ENCODE data around the gene FAM98C. TPM values are rescaled to one million over a fixed set of nuclear protein-coding genes. Genes with fewer than 3 reads are reported as not detected.

FAM98C gene
- polyA plus RNA-seq, 1 donor (not counting 4 experiments of a cell fraction or from before 2014, with no cell fraction given), result 5.8 TPM

- dilution Hi-C loops (cut with MboI; ENCODE audit: extremely low pct_ligation_motif_present, low sequenced_read_pairs), result no loop called here
- no peak for FAIRE-seq
Observed at GRCh38 chr19:38377052-38377451, 25.8 kb upstream of the FAM98C start.

DNA sequence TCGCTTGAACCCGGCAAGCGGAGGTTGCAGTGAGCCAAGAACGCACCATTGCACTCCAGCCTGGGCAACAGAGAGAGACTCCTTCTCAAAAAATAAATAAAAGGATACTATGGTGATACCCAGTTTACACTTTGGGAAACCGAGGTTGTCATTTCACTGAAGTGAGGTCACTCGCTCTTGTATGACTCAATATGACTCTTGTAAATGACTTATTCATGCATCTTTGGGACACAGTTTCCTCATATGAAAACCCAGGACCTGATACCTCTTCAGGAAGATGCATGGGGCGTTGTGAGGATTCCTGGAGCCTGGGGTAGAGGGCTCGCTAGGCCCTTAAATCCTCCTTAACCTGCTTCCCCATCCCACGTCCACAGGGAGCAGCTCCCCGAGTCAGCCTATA is 24.0 kb upstream of the FAM98C start:
- H3K9ac ChIP-seq (ENCODE audit: control insufficient read depth, extremely low read depth, insufficient read depth, low read length), result no peak overlapping the region
- peaks cover 23% of the 10 kb centered on the region for H3K4me1 ChIP-seq (ENCODE audit: control insufficient read depth, extremely low read depth, insufficient read depth, low read length)
- no peak for FAIRE-seq
- TF ChIP-seq, protein P1, sequence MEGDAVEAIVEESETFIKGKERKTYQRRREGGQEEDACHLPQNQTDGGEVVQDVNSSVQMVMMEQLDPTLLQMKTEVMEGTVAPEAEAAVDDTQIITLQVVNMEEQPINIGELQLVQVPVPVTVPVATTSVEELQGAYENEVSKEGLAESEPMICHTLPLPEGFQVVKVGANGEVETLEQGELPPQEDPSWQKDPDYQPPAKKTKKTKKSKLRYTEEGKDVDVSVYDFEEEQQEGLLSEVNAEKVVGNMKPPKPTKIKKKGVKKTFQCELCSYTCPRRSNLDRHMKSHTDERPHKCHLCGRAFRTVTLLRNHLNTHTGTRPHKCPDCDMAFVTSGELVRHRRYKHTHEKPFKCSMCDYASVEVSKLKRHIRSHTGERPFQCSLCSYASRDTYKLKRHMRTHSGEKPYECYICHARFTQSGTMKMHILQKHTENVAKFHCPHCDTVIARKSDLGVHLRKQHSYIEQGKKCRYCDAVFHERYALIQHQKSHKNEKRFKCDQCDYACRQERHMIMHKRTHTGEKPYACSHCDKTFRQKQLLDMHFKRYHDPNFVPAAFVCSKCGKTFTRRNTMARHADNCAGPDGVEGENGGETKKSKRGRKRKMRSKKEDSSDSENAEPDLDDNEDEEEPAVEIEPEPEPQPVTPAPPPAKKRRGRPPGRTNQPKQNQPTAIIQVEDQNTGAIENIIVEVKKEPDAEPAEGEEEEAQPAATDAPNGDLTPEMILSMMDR (optimal IDR thresholded peaks at IDR 0.05 in 1 of 3, IDR thresholded peaks at IDR 0.05 in 1 of 3, conservative IDR thresholded peaks at IDR 0.05 in 1 of 3; ENCODE audit: extremely low read depth in 1 of 3, insufficient read depth in 2 of 3, low read length in 3 of 3), result no peak
- TF ChIP-seq EZH2 (IDR thresholded peaks at IDR 0.05; ENCODE audit: low read length), result no peak
- no peaks in the 10 kb centered on the region for H3K9me3 ChIP-seq (ENCODE audit: control insufficient read depth, low read depth, low read length)
- DNase-seq (ENCODE audit: low read depth, low spot score), result no peak
- H3K9me1 ChIP-seq (ENCODE audit: control insufficient read depth, extremely low read depth, insufficient read depth, low read length), result peaks cover 12% of the 10 kb centered on the region
- peaks cover 29 to 46% of the 10 kb centered on the region in 2 experiments for H3K36me3 ChIP-seq (ENCODE audit: control insufficient read depth in 2 of 2, extremely low read depth in 1 of 2, insufficient read depth in 2 of 2, low read length in 2 of 2)
- dilution Hi-C loops (cut with MboI; ENCODE audit: extremely low pct_ligation_motif_present, low sequenced_read_pairs), result no loop called here
- H3K79me2 ChIP-seq (ENCODE audit: control insufficient read depth, insufficient read depth, low read length), result peaks cover 41% of the 10 kb centered on the region
- no peak overlapping the region for H3K4me2 ChIP-seq (ENCODE audit: control insufficient read depth, extremely low read depth, insufficient read depth, low read depth, low read length)
- peaks cover 7% of the 10 kb centered on the region for H4K20me1 ChIP-seq (ENCODE audit: control insufficient read depth, extremely low read depth, insufficient read depth, low read length)
- H2AFZ ChIP-seq (ENCODE audit: control insufficient read depth, low read length), result no peak overlapping the region
- no peak overlapping the region for H3K27ac ChIP-seq (ENCODE audit: control insufficient read depth, insufficient read depth, low read length)
- no peak overlapping the region for H3K4me3 ChIP-seq (ENCODE audit: control insufficient read depth in 2 of 3, extremely low read depth in 1 of 3, insufficient read depth in 2 of 3, low read depth in 1 of 3, low read length in 3 of 3)
- no peaks in the 10 kb centered on the region for H3K27me3 ChIP-seq (ENCODE audit: control insufficient read depth, extremely low read depth, insufficient read depth, low read length)

More at GRCh38 chr19:38377052-38377451, 25.8 kb upstream of the FAM98C start:
- peaks cover 7% of the 10 kb centered on the region for H4K20me1 ChIP-seq (ENCODE audit: control insufficient read depth, extremely low read depth, insufficient read depth, low read length)
- H3K79me2 ChIP-seq (ENCODE audit: control insufficient read depth, insufficient read depth, low read length), result peaks cover 41% of the 10 kb centered on the region
- no peak overlapping the region for H3K4me3 ChIP-seq (ENCODE audit: control insufficient read depth in 2 of 3, extremely low read depth in 1 of 3, insufficient read depth in 2 of 3, low read depth in 1 of 3, low read length in 3 of 3)
- DNase-seq (ENCODE audit: low read depth, low spot score), result no peak
- H3K27me3 ChIP-seq (ENCODE audit: control insufficient read depth, extremely low read depth, insufficient read depth, low read length), result no peaks in the 10 kb centered on the region
- no peak overlapping the region for H3K27ac ChIP-seq (ENCODE audit: control insufficient read depth, insufficient read depth, low read length)
- no peak overlapping the region for H2AFZ ChIP-seq (ENCODE audit: control insufficient read depth, low read length)
- no peaks in the 10 kb centered on the region for H3K9me3 ChIP-seq (ENCODE audit: control insufficient read depth, low read depth, low read length)
- no peak overlapping the region for H3K4me2 ChIP-seq (ENCODE audit: control insufficient read depth, extremely low read depth, insufficient read depth, low read depth, low read length)
- TF ChIP-seq, protein P1 (optimal IDR thresholded peaks at IDR 0.05 in 1 of 3, IDR thresholded peaks at IDR 0.05 in 1 of 3, conservative IDR thresholded peaks at IDR 0.05 in 1 of 3; ENCODE audit: extremely low read depth in 1 of 3, insufficient read depth in 2 of 3, low read length in 3 of 3), result no peak
- TF ChIP-seq EZH2 (IDR thresholded peaks at IDR 0.05; ENCODE audit: low read length), result no peak
- peaks cover 12% of the 10 kb centered on the region for H3K9me1 ChIP-seq (ENCODE audit: control insufficient read depth, extremely low read depth, insufficient read depth, low read length)
- H3K4me1 ChIP-seq (ENCODE audit: control insufficient read depth, extremely low read depth, insufficient read depth, low read length), result peaks cover 15% of the 10 kb centered on the region
- peaks cover 23 to 32% of the 10 kb centered on the region in 2 experiments for H3K36me3 ChIP-seq (ENCODE audit: control insufficient read depth in 2 of 2, extremely low read depth in 1 of 2, insufficient read depth in 2 of 2, low read length in 2 of 2)
- no peak overlapping the region for H3K9ac ChIP-seq (ENCODE audit: control insufficient read depth, extremely low read depth, insufficient read depth, low read length)

Measured in keratinocyte (primary cell).